ENCODE results near the gene SCNN1B.
"Not testable (repeated sequence)": the region's sequence is repeated elsewhere in the genome, so short reads cannot be mapped to it uniquely, and the experiment has no call there.

Gene SCNN1B

GRCh38 chr16:23288726-23289512 lies 13.2 kb upstream of the SCNN1B start:
- DNase-seq = no peak

GRCh38 chr16:23290189-23291062 lies 11.7 kb upstream of the SCNN1B start:
- DNase-seq = no peak

- DNase-seq = no peak
These were observed 9.1 kb upstream of the SCNN1B start for GRCh38 chr16:23293016-23293415.

DNA sequence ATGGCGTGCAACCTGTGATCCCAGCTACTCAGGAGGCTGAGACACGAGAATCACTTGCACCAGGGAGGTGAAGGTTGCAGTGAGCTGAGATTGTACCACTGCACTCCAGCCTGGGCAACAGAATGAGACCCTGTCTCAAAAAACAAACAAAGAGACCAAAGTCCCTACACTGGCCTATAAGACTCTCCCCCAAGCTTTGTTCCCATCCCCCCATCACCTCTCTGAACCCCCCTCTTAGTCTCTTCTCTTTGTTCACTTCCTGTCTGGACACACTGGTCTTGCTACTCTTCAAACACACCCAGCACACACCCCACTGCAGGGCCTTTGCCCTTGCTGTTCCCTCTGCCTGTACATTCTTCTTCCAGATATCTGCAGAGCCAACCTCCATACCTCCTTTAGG lies 7.8 kb upstream of the SCNN1B start:
- DNase-seq = no peak

DNA sequence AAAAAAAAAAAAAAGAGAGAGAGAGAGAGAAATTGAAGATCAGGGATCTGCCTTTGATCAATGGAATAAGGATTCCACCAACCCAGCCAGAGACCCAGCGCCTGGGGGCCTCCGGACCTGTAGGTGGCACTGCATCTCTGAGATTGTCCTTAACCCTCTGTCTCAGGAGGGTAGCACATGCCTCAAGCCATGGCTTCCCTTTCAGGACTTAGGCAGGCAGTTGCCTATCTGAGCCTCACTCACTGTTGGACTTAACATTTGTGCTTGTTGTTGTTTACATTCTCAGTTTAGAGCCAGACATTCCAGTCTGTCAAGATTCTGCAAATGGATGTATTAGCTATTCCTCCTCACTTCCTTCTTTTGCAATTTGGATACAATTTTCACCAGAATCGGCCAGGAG lies 5.1 kb upstream of the SCNN1B start:
- no peak for DNase-seq

- no peak for DNase-seq
These were observed 3.7 kb upstream of the SCNN1B start for GRCh38 chr16:23298290-23298915.

- DNase-seq = not testable (repeated sequence)
These were observed 2.3 kb upstream of the SCNN1B start for GRCh38 chr16:23299815-23300214.

DNA sequence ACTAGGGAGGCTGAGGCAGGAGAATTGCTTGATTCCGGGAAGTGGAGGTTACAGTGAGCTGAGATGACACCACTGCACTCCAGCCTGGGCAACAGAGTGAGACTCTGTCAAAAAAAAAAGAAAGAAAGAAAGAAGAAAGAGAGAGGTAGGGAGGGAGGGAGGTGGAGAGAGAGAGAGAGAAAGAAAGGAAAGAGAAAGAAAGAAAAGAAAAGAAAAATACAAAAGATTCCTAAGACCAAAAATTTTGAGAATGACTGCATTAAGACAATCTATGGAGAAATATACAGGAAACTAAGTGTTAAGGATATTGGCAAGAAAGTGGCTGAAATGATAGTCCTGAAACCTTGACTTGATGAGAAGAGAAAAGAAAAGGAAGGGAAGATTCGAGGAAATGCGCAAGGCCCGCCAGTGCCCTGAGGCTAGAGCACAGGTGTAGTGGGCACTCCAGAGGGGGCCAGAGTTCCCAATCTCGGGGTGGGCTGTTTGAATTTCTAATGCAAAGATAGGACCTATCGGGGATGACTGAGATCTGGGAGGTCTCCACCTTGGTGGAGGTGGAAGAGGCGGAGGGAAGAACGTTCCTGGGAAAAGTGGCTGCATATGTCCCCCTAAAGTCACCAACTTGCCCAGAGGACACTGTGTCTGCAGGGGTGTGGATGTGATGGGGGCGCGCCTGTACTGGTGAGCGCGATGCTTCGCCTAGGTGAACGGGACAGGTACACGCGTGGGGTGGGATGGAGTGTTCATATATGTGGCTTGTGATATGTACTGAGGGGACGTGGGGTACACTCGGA lies 654 bp upstream of the SCNN1B start:
- DNase-seq = no peak

- DNase-seq = no peak
These were observed 1.6 kb downstream of the SCNN1B start for GRCh38 chr16:23303685-23304084.

- DNase-seq = no peak
These were observed 2.5 kb downstream of the SCNN1B start for GRCh38 chr16:23304620-23305019.

DNA sequence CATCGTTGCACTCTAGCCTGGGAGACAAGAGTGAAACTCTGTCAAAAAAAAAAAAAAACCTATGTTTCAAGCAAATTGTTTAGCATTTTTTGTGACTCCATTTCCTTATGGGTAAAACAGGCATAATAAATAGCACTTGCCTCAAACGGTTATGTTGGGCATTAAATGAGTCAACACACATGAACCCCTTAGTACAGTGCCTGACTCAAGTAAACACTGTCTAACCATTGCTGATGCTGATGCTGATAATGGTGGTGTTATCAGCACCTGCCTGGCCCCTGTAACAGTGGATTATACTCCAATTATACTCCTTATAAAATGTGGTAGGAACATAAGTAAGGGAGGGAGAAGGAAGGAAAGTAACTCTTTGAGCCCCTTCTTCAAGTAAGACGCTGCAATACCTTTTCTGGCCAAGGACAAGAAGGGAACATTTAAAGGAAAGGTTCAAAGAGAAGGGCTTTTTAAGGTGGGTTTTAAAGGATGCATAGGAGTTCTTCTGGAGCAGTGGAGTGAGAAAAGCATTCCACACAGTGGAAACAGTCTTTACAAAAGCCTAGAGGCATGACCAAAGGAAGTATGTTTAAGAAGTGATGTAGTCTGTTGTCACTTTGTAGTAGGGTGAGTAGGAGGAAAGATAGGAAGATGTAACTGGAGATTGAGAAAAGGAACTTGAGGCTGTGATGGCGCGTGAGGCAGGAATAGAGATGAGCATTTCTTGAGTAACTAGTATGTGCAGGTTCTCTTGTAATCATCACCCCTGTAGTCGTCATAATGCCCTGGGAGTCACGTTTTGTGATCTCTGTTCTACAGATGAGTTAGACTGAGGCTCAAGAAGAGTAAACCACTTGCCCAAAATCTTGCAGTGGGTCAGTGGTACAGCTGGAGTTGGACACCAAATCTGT lies 4.3 kb downstream of the SCNN1B start:
- no peak for DNase-seq

DNA sequence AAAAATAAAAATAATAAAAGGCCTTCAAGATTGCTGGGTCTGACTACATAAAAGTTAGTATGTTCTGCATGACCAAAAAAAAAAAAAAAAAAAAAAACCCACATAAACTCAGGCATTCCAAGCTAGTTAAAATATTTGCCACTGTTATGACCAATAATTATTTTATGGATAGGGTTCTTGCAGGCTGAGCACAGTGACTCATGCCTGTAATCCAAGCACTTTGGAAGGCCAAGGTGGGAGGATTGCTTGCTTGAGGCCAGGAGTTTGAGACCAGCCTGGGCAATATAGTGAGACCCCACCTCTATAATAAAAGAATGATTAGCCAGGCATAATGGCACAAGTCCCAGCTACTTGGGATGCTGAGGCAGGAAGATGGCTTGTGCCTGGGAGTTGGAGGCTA lies 8.1 kb downstream of the SCNN1B start:
- no peak for DNase-seq

GRCh38 chr16:23310744-23311143 lies 8.6 kb downstream of the SCNN1B start:
- DNase-seq = no peak

GRCh38 chr16:23316232-23316631 lies 14.1 kb downstream of the SCNN1B start:
- DNase-seq = no peak

- no peak for DNase-seq
These were observed 14.6 kb downstream of the SCNN1B start for GRCh38 chr16:23316634-23317265.

DNA sequence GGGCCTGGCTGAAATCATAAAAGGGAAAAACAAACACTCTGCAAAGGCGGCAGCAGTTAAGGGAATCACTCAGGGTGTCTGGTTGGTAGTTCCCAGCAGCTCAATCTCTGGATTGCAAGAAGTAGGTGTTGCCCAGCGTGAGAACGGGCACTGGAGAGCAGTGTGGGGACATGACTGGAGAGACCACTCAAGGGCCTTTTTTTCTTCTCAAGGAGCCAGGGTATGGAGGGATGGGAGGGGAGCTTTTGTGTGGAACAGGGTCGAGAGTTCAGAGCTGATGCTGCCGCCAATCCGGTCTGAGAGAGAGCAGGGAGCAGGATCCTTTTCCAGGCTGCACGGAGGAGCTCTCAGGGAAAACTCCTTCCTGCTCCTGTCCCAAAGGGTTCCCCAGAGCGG lies 15.2 kb downstream of the SCNN1B start:
- no peak for DNase-seq

GRCh38 chr16:23317751-23318150 lies 15.6 kb downstream of the SCNN1B start:
- no peak for DNase-seq

DNA sequence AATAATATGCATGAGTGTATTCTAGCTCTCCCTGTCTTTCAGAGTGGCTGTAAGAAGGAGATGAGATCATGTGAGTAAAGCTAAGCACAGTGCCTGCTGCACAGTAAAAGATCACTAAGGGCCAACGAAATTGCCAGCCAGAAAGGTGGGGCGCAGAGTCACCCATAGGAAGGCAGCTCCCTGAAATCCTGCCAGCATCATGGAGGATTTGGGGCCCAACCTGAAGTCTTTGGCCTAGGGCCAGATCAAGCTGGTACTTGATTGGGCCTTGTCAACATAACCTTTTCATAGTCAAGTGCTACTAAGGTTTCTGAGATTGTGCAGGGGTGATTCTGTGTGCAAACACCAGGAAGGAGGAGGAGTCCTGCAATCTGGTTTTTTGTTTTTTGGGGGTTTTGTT lies 16.5 kb downstream of the SCNN1B start:
- no peak for DNase-seq

GRCh38 chr16:23319861-23320615 lies 17.9 kb downstream of the SCNN1B start:
- no peak for DNase-seq

GRCh38 chr16:23320693-23321092 lies 18.6 kb downstream of the SCNN1B start:
- no peak for DNase-seq
